Lower leg skin (tissue), 3 donors: ENCODE measurements around the gene AAGAB.

Experiments
- CTCF ChIP-seq, 3 donors: fragments of 450-650 bp; IDR thresholded peaks; one replicate each; pipeline ENCODE4 v1.5.1; 2016; ENCODE audit warnings: antibody characterized with exemption in 3 of 3, mild to moderate bottlenecking in 3 of 3, moderate library complexity in 2 of 3
- POLR2A ChIP-seq, 2 donors: fragments of 450-650 bp; IDR thresholded peaks; one replicate each; pipeline ENCODE4 v1.6.1; 2016 to 2017; ENCODE audit warnings: antibody characterized with exemption in 2 of 2, mild to moderate bottlenecking in 1 of 2, moderate library complexity in 1 of 2

GRCh38 chr15:67161881-67162280 is 92.6 kb downstream of the AAGAB start:
- TF ChIP-seq CTCF (IDR thresholded peaks at IDR 0.05) = no peak
- TF ChIP-seq POLR2A (IDR thresholded peaks at IDR 0.05) = no peak
